Panc1 (cell line): ENCODE results near the gene BIRC6. TPM values are rescaled to one million over a fixed set of nuclear protein-coding genes. Genes with fewer than 3 reads are reported as not detected.

ENCODE experiments used
- ATAC-seq: fragments of 200-7000 bp; cut with Tn5 transposase; 2 replicates; pipeline ENCODE4 v1.9.1; 2020; ENCODE audit warnings: mild to moderate bottlenecking, moderate library complexity
- BruUV-seq: library from RNA; stranded (reverse); fragments of 400-500 nt; replicated peaks from 2 replicates; lab custom pipeline; 2021; lab: Mats Ljungman, UMichigan
- CTCF ChIA-PET: fragments of 300-600 bp; sonication (Branson Sonifier 250); formaldehyde crosslinking; loops from one replicate; lab custom pipeline; 2022; ENCODE audit warnings: antibody characterized with exemption; lab: Charles Lee
- POLR2A ChIA-PET: fragments of 300-600 bp; sonication (Branson Sonifier 250); formaldehyde crosslinking; loops from one replicate; lab custom pipeline; 2022; ENCODE audit warnings: antibody characterized with exemption; lab: Charles Lee
- DNase-seq: peaks from one replicate; pipeline ENCODE4 v3.0.0-alpha.2; 2010; ENCODE audit warnings: low read depth, low spot score
- H3K27ac ChIP-seq: 2 replicates; pipeline ENCODE4 v1.5.1; 2011; ENCODE audit warnings: mild to moderate bottlenecking, low read length, inconsistent platforms
- H3K27me3 ChIP-seq: fragments of 200-500 bp; sonication (Bioruptor generic); 2 replicates; pipeline ENCODE4 v1.6.0; 2014; ENCODE audit warnings: low read length, inconsistent platforms; ENCODE audit not compliant: control insufficient read depth, insufficient read depth
- H3K36me3 ChIP-seq: fragments of 200-500 bp; sonication (Bioruptor generic); 2 replicates; pipeline ENCODE4 v1.5.1; 2014; ENCODE audit warnings: inconsistent platforms, mild to moderate bottlenecking, low read length, moderate library complexity; ENCODE audit not compliant: control insufficient read depth, insufficient read depth
- H3K4me1 ChIP-seq: 2 replicates; pipeline ENCODE4 v1.5.1; 2011; ENCODE audit warnings: inconsistent platforms, mild to moderate bottlenecking, low read length, moderate library complexity; ENCODE audit not compliant: control insufficient read depth, insufficient read depth
- H3K4me3 ChIP-seq, 2 experiments: 2 replicates each; pipeline ENCODE4 v1.5.1; 2011 to 2012; ENCODE audit warnings: low read depth in 2 of 2, low read length in 2 of 2, mild to moderate bottlenecking in 2 of 2, inconsistent platforms in 1 of 2, moderate library complexity in 1 of 2
- H3K9me3 ChIP-seq: fragments of 200-500 bp; sonication (Bioruptor generic); 2 replicates; pipeline ENCODE4 v1.5.1; 2014; ENCODE audit warnings: low read depth, mild to moderate bottlenecking, inconsistent platforms, low read length, moderate library complexity; ENCODE audit not compliant: control insufficient read depth, insufficient read depth
- POLR2AphosphoS5 ChIP-seq: IDR thresholded peaks from 2 replicates; pipeline ENCODE4 v1.6.1; 2012; ENCODE audit warnings: mild to moderate bottlenecking, low read depth, low read length, moderate library complexity
- SIN3A ChIP-seq: IDR thresholded peaks from 2 replicates; pipeline ENCODE4 v1.6.1; 2012; ENCODE audit warnings: low read depth, mild to moderate bottlenecking, low read length, moderate library complexity, borderline replicate concordance; ENCODE audit not compliant: insufficient read depth
- TCF7L2 ChIP-seq: IDR thresholded peaks from 2 replicates; pipeline ENCODE4 v1.6.1; 2011; ENCODE audit warnings: mild to moderate bottlenecking, low read depth, low read length, inconsistent platforms
- in situ Hi-C: cut with HindIII; loops from 2 replicates; pipeline ENCODE4 v1.10.0; 2016; ENCODE audit warnings: low sequenced_read_pairs, low pct_unique_long_range_greater_than_20kb
- intact Hi-C: fragments of 100-400 bp; cut with micrococcal nuclease; formaldehyde crosslinking; loops from one replicate; pipeline ENCODE4 v1.10.0; 2022; ENCODE audit not compliant: unreplicated experiment
- total RNA-seq: library from RNA; stranded (reverse); gene quantifications from one replicate; pipeline ENCODE4 v1.2.1, GENCODE V29; 2021; ENCODE audit not compliant: unreplicated experiment
- TF ChIP-seq, protein P1 (sequence below): fragments of 450-650 bp; IDR thresholded peaks from 2 replicates; pipeline ENCODE4 v1.5.1; 2017; ENCODE audit warnings: mild to moderate bottlenecking
- TF ChIP-seq, protein P2 (sequence below), 2 experiments: IDR thresholded peaks; 2 replicates each; pipeline ENCODE4 v1.6.1; 2011 to 2012; ENCODE audit warnings: low read depth in 2 of 2, control low read depth in 1 of 2, low read length in 1 of 2, mild to moderate bottlenecking in 1 of 2, moderate library complexity in 1 of 2; ENCODE audit not compliant: insufficient read depth in 1 of 2

The BIRC6 gene
- total RNA-seq, 1 experiment from 2014 or later = 73.1 TPM

DNA sequence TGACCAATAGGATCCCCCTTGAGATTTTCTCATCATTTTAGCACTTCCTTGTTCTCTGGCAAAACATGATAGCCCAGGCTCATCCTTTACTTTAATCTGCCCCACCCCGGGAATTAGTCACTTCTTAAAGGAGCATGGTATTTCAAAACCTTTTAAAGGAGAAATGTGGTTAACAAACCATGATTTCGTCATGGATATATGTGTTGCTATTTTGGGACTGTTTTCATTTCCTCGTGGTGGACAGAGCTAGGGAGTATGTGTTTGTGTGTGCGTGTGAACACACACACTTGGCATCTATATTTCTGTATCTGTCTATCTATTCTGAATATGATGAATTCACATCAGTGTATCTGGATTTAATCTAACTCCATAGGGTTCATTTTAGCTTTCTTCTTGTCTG is 128.1 kb downstream of the BIRC6 start:
- TF ChIP-seq, protein P1, sequence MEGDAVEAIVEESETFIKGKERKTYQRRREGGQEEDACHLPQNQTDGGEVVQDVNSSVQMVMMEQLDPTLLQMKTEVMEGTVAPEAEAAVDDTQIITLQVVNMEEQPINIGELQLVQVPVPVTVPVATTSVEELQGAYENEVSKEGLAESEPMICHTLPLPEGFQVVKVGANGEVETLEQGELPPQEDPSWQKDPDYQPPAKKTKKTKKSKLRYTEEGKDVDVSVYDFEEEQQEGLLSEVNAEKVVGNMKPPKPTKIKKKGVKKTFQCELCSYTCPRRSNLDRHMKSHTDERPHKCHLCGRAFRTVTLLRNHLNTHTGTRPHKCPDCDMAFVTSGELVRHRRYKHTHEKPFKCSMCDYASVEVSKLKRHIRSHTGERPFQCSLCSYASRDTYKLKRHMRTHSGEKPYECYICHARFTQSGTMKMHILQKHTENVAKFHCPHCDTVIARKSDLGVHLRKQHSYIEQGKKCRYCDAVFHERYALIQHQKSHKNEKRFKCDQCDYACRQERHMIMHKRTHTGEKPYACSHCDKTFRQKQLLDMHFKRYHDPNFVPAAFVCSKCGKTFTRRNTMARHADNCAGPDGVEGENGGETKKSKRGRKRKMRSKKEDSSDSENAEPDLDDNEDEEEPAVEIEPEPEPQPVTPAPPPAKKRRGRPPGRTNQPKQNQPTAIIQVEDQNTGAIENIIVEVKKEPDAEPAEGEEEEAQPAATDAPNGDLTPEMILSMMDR = no peak
- TF ChIP-seq, protein P2, sequence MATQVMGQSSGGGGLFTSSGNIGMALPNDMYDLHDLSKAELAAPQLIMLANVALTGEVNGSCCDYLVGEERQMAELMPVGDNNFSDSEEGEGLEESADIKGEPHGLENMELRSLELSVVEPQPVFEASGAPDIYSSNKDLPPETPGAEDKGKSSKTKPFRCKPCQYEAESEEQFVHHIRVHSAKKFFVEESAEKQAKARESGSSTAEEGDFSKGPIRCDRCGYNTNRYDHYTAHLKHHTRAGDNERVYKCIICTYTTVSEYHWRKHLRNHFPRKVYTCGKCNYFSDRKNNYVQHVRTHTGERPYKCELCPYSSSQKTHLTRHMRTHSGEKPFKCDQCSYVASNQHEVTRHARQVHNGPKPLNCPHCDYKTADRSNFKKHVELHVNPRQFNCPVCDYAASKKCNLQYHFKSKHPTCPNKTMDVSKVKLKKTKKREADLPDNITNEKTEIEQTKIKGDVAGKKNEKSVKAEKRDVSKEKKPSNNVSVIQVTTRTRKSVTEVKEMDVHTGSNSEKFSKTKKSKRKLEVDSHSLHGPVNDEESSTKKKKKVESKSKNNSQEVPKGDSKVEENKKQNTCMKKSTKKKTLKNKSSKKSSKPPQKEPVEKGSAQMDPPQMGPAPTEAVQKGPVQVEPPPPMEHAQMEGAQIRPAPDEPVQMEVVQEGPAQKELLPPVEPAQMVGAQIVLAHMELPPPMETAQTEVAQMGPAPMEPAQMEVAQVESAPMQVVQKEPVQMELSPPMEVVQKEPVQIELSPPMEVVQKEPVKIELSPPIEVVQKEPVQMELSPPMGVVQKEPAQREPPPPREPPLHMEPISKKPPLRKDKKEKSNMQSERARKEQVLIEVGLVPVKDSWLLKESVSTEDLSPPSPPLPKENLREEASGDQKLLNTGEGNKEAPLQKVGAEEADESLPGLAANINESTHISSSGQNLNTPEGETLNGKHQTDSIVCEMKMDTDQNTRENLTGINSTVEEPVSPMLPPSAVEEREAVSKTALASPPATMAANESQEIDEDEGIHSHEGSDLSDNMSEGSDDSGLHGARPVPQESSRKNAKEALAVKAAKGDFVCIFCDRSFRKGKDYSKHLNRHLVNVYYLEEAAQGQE (IDR thresholded peaks at IDR 0.05; ENCODE audit: insufficient read depth in 1 of 2, low read depth in 2 of 2, low read length in 1 of 2) = no peak
- no peak for TF ChIP-seq POLR2AphosphoS5
- TF ChIP-seq TCF7L2 = no peak
- TF ChIP-seq SIN3A = no peak
- in situ Hi-C loops (no loop called here), intact Hi-C loops (no loop called here)
- CTCF ChIA-PET = no interaction called here
- POLR2A ChIA-PET = no interaction called here
- ATAC-seq (no peak), DNase-seq (peak; percentile 39)
- BruUV-seq = no TSS peak
- Histone ChIP-seq H3K9me3 (no peaks in the 10 kb centered on the region), H3K36me3 (peaks cover 53% of the 10 kb centered on the region), H3K4me3 (no peak overlapping the region), H3K4me1 (no peaks in the 10 kb centered on the region; the same call in 1 of the 2 replicates), H3K27ac (no peak overlapping the region), H3K27me3 (no peaks in the 10 kb centered on the region)

DNA sequence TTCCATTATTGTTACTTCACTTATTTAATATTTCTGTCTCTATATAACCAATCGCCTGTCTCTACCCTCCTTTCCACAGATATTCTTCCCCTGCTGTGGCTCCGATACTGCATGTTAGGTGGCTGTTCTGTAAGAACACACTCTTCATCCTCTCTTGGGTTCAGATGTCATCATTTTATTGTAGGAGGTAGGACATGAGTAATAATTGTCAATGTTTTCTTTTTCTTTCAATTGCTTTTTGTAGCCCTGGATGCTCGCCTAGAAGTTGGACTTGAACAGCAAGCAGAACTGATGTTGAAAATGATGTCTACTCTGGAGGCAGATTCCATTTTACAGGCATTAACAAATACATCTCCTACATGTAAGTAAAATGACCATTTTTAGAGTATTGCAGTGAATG is 128.6 kb downstream of the BIRC6 start:
- POLR2A ChIA-PET = no interaction called here
- CTCF ChIA-PET = no interaction called here
- ATAC-seq (no peak), DNase-seq (no peak)
- Histone ChIP-seq H3K4me3 (no peak overlapping the region), H3K27ac (no peak overlapping the region), H3K27me3 (no peaks in the 10 kb centered on the region), H3K4me1 (no peaks in the 10 kb centered on the region; the same call in 1 of the 2 replicates), H3K36me3 (peaks cover 53% of the 10 kb centered on the region), H3K9me3 (no peaks in the 10 kb centered on the region)
- TF ChIP-seq, protein P2 (IDR thresholded peaks at IDR 0.05; ENCODE audit: insufficient read depth in 1 of 2, low read depth in 2 of 2, low read length in 1 of 2) = no peak
- TF ChIP-seq POLR2AphosphoS5 (no peak), SIN3A (no peak), TCF7L2 (no peak)
- TF ChIP-seq, protein P1 = no peak
- BruUV-seq = no TSS peak
- in situ Hi-C loops = no loop called here
- intact Hi-C loops = no loop called here
